ENCODE results near the gene GPRC5C.
"Not testable (repeated sequence)": the region's sequence is repeated elsewhere in the genome, so short reads cannot be mapped to it uniquely, and the experiment has no call there.

Gene GPRC5C

GRCh38 chr17:74466111-74466827, 34.4 kb downstream of the GPRC5C start, which contains the start of gene CD300A:
Gene CD300A (plus strand): TSS chr17:74466634. CDS start chr17:74466704, 70 bp downstream.
- FAIRE-seq (peak; percentile 88), DNase-seq (ENCODE audit: insufficient read length, low spot score) (no peak)

DNA sequence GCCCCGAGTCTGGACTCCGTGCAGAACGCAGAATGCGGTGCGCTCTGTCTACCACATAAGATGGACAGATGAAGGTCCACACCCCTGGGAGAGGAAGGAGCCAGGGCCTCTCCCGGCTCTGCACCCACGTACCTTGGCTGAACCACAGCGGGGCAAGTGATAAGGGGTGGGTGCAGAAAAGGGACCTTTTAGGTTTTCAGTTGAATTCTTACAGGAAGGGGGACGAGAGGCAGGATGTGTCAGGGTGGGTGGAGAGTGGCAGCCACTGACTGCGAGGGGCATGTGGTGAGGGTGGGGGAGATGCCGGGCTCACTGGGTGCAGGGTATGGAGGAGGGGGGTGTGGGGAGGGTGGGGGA, 34.9 kb downstream of the GPRC5C start:
- FAIRE-seq (peak; percentile 39), DNase-seq (ENCODE audit: insufficient read length, low spot score) (no peak)

GRCh38 chr17:74467221-74467951, 35.5 kb downstream of the GPRC5C start:
- DNase-seq (ENCODE audit: insufficient read length, low spot score) (peak; percentile 79), FAIRE-seq (peak; percentile 95)

DNA sequence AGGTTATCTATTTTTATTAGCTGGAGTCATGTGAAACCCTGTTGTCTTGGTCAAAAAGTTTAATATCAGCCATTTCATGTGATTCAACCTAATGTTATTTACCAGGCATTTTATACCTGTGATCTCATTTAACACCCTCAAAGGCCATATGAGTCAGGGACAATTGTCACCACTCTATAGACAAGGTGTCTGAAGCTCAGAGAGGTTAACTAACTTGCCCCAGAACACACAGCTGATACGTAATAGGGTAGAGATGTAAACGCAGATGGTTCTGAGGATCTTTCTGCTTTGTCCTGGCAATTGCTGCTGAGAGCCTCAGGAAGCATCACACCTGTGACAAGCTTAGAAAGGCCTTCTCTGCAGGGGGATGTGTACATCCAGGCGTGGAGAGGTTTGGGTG, 39.5 kb downstream of the GPRC5C start:
- FAIRE-seq (no peak), DNase-seq (ENCODE audit: insufficient read length, low spot score) (no peak)

DNA sequence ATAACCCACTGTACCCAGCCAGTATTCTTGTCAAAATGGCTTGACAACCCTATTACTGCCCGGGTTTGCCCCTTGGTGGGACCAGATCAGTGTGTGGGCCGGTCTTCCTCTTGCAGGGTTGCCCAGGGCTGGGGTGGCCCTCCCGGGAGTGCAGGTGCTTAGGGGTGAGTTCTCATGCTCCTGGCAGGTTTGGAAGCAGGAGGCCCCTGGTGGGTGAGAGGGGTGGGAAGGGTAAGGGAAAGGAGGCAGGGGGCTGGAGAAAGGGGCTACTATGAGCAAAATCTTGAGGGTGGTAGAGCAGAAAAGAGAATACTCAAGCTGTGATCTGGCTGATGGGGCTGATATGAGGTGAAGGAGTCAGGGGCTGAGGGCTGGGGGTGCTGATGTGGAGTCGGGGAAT, 41.0 kb downstream of the GPRC5C start:
- DNase-seq (ENCODE audit: insufficient read length, low spot score) (no peak), FAIRE-seq (no peak)

DNA sequence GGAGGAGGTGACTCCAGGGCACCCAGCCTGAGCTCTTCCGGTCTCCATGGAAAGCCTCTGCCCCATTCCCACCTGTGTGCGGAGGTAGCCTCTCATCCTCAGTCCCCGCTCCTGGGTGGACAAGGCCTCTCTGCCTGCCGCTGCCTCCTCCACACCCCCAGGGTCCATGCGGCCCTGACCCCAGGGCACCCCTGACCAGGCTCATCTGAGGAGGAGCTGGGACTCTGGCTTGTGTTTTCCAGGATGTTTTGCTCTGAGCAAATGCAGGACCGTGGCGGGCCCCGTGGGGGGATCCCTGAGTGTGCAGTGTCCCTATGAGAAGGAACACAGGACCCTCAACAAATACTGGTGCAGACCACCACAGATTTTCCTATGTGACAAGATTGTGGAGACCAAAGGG, 41.4 kb downstream of the GPRC5C start:
- DNase-seq (ENCODE audit: insufficient read length, low spot score) = no peak
- no peak for FAIRE-seq

DNA sequence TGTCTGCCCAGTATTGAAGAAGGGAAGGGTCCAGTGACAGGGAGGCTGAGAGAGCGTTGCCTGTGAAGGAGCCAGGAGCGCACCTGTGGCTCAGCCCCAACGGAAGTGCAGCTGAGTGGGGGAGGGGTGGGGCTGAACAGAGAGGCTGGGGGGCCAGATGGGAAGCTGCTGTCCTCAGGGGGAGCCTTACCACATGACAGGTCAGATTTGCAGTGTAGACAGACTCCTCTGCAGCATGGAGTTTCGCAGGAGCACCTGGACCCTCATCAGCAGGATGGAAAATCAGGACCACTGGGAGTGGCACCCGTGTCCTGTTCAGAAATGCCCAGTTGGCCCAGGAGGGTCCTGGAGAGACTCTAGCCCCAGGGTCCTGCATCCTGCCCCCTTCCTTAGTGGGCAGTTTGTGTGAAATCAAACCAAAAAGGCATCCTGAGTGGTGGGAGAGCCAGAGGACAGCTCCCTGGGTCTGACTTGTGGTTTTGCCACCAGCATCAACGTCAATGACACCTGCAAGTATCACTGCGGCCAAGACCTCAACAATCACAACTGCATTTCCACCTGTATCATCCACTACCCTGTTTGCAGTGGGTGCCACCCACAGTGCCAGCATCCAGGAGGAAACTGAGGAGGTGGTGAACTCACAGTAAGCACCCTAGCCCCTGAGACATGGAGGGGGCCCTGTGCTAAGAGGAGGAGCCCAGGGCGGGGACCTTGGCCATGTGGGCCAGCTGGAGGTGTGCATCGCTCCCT, 42.3 kb downstream of the GPRC5C start:
- FAIRE-seq = no peak
- no peak for DNase-seq (ENCODE audit: insufficient read length, low spot score)

DNA sequence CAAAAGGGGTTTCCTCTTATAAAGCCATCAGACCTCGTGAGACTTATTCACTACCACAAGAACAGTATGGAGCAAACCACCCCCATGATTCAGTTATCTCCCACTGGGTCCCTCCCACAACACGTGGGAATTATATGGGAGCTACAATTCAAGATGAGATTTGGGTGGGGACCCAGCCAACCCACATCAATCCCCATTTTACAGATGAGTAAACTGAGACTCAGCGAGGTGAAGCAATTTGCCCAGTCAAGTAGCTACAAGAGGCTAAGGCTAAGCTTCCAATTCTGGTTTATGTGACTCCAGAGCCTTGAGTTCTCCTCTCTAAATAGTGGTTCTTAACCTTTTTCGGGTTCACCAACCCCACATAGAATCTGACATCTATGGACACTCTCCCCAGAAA, 43.3 kb downstream of the GPRC5C start:
- no peak for FAIRE-seq
- DNase-seq (ENCODE audit: insufficient read length, low spot score) = no peak

GRCh38 chr17:74477411-74477810, 45.5 kb downstream of the GPRC5C start:
- FAIRE-seq = peak; percentile 60
- no peak for DNase-seq (ENCODE audit: insufficient read length, low spot score)

DNA sequence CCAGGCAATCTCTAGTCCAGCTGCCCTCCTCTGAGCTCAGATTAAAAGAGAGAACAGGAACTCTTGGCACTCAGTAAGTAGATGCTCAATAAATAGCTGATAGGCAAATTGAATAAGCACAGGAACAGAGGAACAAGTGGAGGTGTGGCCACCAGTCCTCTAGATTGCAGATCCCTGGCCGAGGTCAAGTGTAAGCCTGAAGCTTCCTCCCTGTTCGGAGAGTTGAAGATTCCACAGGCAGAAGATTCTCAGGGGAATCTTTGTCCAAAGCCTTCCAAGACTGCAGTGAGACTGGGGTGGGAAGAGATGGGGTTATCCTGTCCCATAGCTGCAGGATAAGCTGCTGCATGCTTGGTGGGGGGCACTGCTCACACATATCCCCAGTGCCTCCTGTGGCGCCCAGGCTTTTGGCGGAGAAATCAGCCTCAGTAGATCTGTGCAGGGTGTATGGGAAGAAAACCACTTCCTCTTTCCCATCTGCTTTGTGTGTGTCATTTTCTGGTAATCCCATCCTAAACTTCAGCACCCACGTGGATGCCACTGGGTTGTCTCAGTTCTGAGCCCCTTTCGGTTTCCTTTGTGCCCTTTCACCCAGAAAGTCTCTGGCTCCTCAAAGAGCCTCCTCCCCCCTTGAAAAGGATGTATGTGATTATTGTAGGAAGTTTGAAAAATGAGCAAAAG, 46.7 kb downstream of the GPRC5C start:
- DNase-seq (ENCODE audit: insufficient read length, low spot score) (no peak), FAIRE-seq (peak; percentile 83)

- DNase-seq (ENCODE audit: insufficient read length, low spot score) = no peak
- FAIRE-seq = no peak
These were observed 48.4 kb downstream of the GPRC5C start for GRCh38 chr17:74480290-74480689.

GRCh38 chr17:74481621-74482020, 49.7 kb downstream of the GPRC5C start:
- FAIRE-seq = no peak
- DNase-seq (ENCODE audit: insufficient read length, low spot score) = no peak

DNA sequence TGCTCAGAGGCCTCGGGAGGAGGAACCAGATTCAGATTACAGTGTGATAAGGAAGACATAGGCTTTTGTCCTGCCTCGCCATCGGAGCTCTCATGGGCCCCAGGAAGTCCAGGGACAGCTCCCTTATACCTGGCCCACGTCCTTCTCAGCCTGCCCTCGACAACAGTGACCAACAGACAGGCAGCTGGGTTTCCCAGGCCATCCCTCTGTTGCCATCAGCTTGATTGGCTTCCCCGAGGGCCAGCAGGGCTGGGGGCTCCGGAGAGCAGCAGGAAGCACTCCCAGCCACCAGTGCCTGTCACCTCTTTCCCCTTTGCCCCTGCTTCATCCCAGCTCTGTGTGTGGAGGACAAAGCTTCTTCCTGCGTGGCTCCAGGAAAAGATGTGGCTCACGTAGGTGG, 52.2 kb downstream of the GPRC5C start:
- no peak for DNase-seq (ENCODE audit: insufficient read length, low spot score)

DNA sequence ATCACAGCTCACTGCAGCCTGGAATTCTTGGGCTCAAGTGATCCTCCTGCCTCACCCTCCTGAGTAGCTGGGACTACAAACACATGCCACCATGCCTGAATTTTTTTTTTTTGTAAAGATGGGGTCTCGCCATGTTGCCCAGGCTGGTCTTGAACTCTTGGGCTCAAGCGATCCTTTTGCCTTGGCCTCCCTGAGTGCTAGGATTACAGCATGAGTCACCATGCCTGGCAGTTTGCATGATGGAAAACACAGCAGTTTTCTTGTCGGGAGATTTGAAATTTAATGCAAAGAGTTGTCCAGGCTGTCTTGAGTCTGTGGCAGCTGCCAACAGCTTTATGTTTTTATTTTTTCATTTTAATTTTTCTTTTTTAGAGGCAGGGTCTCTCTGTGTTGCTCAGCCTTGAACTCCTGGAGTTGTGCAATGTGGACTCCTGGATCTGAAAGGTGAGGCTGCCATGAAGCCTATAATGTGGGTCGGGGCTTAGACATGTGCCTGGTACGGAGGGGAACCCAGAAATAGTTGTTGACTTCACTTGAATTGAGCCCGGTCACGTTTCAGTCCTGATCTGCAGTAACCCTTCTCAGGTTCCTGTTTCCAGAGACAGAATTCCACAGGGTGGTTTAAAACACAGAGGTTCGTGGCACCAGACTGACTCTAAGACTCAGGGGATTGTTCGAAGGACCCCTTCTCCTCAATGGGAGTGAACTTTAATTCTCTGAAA, 53.3 kb downstream of the GPRC5C start:
- FAIRE-seq = no peak
- no peak for DNase-seq (ENCODE audit: insufficient read length, low spot score)

More for the DNA sequence above, 52.2 kb downstream of the GPRC5C start:
- FAIRE-seq = no peak

- FAIRE-seq = no peak
- DNase-seq (ENCODE audit: insufficient read length, low spot score) = no peak
These were observed 54.0 kb downstream of the GPRC5C start for GRCh38 chr17:74485841-74486240.

DNA sequence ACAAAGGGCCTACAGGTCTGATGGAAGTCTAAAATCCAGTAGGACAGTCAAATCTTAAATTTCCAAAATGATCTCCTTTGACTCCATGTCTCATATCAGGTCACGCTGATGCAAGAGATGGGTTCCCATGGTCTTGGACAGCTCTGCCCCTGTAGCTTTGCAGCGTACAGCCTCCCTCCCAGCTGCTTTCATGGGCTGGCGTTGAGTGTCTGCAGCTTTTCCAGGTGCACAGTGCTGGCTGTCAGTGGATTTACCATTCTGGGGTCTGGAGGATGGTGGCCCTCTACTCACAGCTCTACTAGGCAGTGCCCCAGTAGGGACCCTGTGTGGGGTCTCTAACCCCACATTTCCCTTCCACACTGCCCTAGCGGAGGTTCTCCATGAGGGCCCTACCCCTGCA, 56.4 kb downstream of the GPRC5C start:
- DNase-seq (ENCODE audit: insufficient read length, low spot score); FAIRE-seq: not testable (repeated sequence)

DNA sequence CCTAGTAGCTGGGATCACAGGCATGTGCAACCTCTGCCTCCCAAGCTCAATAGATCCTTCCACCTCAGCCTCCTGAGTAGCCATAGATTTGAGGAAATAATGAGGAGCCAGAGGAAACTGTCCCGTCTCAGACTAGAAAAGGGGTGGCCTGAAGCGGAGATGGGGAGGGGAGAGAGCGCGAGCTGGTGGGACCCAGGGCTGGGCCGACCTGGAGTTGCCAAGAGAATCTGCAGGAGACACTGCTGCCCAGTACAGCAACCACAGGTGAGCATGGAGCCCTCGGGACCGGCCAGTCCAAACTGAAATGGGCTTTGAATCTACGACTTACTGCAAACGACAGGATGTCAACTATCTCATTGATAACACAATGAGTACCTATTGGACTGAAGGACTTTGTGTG, 58.8 kb downstream of the GPRC5C start:
- FAIRE-seq (no peak), DNase-seq (ENCODE audit: insufficient read length, low spot score) (no peak)

- no peak for DNase-seq (ENCODE audit: insufficient read length, low spot score)
- no peak for FAIRE-seq
These were observed 59.7 kb downstream of the GPRC5C start for GRCh38 chr17:74491626-74492025.

GRCh38 chr17:74493331-74493833, 61.5 kb downstream of the GPRC5C start:
- FAIRE-seq = peak; percentile 92
- peak; percentile 60 for DNase-seq (ENCODE audit: insufficient read length, low spot score)

All from GM19239 (cell line).